Spleen (tissue), 11 donors: Measurements from ENCODE around the gene SMYD2. TPM values are rescaled to one million over a fixed set of nuclear protein-coding genes. Genes with fewer than 3 reads are reported as not detected.

Experiments
- DNase-seq: peaks from one replicate; pipeline ENCODE4 v3.0.0-alpha.2; 2020
- H3K27ac ChIP-seq, 8 donors: fragments of 200-600 bp; sonication (generic) in 7 of 8; 1 replicate in 4 of 8; 2 replicates in 4 of 8; pipeline versions ENCODE4 v1.5.0 to v1.8.0; 2016 to 2021; ENCODE audit warnings: inconsistent platforms in 4 of 8, mild to moderate bottlenecking in 4 of 8, moderate library complexity in 1 of 8
- H3K27me3 ChIP-seq, 7 donors: fragments of 200-600 bp; sonication (generic) in 6 of 7; replicated peaks in 1 of 7; 1 replicate in 4 of 7; 2 replicates in 3 of 7; pipeline versions ENCODE4 v1.5.0 to v1.8.0; 2016 to 2021; ENCODE audit warnings: inconsistent platforms in 3 of 7, mild to moderate bottlenecking in 1 of 7
- H3K36me3 ChIP-seq, 6 donors: fragments of 200-600 bp; sonication (generic) in 5 of 6; 1 replicate in 4 of 6; 2 replicates in 2 of 6; pipeline versions ENCODE4 v1.5.0 to v1.8.0; 2016 to 2021; ENCODE audit warnings: inconsistent platforms in 2 of 6
- H3K4me1 ChIP-seq, 6 donors: fragments of 200-600 bp; sonication (generic) in 5 of 6; 1 replicate in 3 of 6; 2 replicates in 3 of 6; pipeline versions ENCODE4 v1.5.0 to v1.8.0; 2016 to 2021; ENCODE audit warnings: inconsistent platforms in 3 of 6
- H3K4me3 ChIP-seq, 8 donors: fragments of 200-600 bp; sonication (generic) in 7 of 8; 1 replicate in 4 of 8; 2 replicates in 4 of 8; pipeline versions ENCODE4 v1.5.0 to v1.8.0; 2016 to 2021; ENCODE audit warnings: inconsistent platforms in 4 of 8, mild to moderate bottlenecking in 4 of 8, moderate library complexity in 2 of 8
- H3K9me3 ChIP-seq, 8 donors: fragments of 200-600 bp; sonication (generic) in 7 of 8; 1 replicate in 4 of 8; 2 replicates in 4 of 8; pipeline versions ENCODE4 v1.5.0 to v1.8.0; 2016 to 2021; ENCODE audit warnings: inconsistent platforms in 4 of 8
- POLR2A ChIP-seq, 3 donors: fragments of 450-650 bp; IDR thresholded peaks; one replicate each; pipeline ENCODE4 v1.5.1; 2017; ENCODE audit warnings: antibody characterized with exemption in 3 of 3, mild to moderate bottlenecking in 1 of 3
- POLR2AphosphoS5 ChIP-seq, 3 donors: sonication (generic); formaldehyde crosslinking; IDR thresholded peaks; one replicate each; pipeline ENCODE4 v1.5.1; 2017; ENCODE audit warnings: antibody characterized with exemption in 3 of 3
- WGBS, 5 donors: extraction: QIAGEN DNeasy Blood & Tissue Kit in 3 of 5; methylation state at CpG; one replicate each; pipeline versions ENCODE4 v1.1.5 to v1.1.7; 2013 to 2018; 5-methylcytosine and 5-hydroxymethylcytosine counted together
- intact Hi-C: fragments of 100-400 bp; cut with DNase I; formaldehyde crosslinking; loops from one replicate; pipeline ENCODE4 v1.15.0; 2023; ENCODE audit warnings: low total_unique reads
- polyA plus RNA-seq, 3 donors: library from polyadenylated mRNA; stranded (reverse); fragments of 200-250 nt; gene quantifications; one replicate each; pipeline ENCODE4 v1.2.1, GENCODE V29; 2013
- total RNA-seq, 7 donors: library from RNA; depleted of rRNA in 3 of 7; stranded (reverse); fragments of >200 nt in 3 of 7; fragmentation: NEBNext Ultra II Directional in 4 of 7; extraction: Animal tissue kit (Norgen Biotek cat#: 25700) in 4 of 7; gene quantifications; one replicate each; pipeline versions ENCODE4 v1.1.0 to v1.2.1, GENCODE V29; 2016 to 2021
- TF ChIP-seq, protein P1 (sequence below), 11 experiments: fragments of 200-600 bp in 7 of 11; fragments of 450-650 bp in 4 of 11; sonication (generic) in 4 of 11; IDR thresholded peaks in 8 of 11; conservative IDR thresholded peaks in 3 of 11; 1 replicate in 7 of 11; 2 replicates in 4 of 11; pipeline versions ENCODE4 v1.4.0 to v1.8.0; 2016 to 2021; ENCODE audit warnings: antibody characterized with exemption in 11 of 11, inconsistent platforms in 4 of 11, mild to moderate bottlenecking in 1 of 11
- donor health status: healthy with polysubstance abuse.
- donor health status: DM: no; HTN: no; CAD: no; lungs with moderate emphysema.
- donor health status: DM: no; HTN: no; CAD: no.
- donor health status: Bipolar disorder and iron deficiency.
- donor health status: healthy.
- donor health status: DM: no; HTN: no; CAD: no.
- donor health status: DM: yes; HTN: yes; CAD: no.

The SMYD2 gene
- total and polyA plus RNA-seq, 10 donors = 23.5 to 39.7 (median 32.1) TPM

DNA sequence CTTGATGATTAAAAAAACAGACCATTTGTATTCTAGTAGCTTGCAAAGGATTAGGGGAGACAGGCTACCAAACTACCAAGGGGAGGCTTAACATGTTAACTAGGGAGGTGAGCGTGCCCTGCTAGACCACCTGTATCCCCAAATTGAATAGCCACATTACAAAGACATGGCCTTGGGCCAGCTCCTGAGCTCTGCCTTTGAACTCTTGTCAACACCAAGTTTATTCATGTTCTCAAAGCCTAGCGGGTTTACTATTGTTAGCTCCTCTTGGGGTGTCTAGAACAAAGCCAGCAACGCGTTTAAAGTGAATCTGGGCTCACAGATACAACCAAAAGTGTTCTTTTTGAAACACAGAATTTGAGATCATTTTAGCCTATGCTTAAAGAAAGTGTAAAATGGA, 36.3 kb downstream of the SMYD2 start:
- H3K9me3 ChIP-seq = no peaks in the 10 kb centered on the region
- TF ChIP-seq, protein P1, sequence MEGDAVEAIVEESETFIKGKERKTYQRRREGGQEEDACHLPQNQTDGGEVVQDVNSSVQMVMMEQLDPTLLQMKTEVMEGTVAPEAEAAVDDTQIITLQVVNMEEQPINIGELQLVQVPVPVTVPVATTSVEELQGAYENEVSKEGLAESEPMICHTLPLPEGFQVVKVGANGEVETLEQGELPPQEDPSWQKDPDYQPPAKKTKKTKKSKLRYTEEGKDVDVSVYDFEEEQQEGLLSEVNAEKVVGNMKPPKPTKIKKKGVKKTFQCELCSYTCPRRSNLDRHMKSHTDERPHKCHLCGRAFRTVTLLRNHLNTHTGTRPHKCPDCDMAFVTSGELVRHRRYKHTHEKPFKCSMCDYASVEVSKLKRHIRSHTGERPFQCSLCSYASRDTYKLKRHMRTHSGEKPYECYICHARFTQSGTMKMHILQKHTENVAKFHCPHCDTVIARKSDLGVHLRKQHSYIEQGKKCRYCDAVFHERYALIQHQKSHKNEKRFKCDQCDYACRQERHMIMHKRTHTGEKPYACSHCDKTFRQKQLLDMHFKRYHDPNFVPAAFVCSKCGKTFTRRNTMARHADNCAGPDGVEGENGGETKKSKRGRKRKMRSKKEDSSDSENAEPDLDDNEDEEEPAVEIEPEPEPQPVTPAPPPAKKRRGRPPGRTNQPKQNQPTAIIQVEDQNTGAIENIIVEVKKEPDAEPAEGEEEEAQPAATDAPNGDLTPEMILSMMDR (IDR thresholded peaks at IDR 0.05 in 8 of 11, conservative IDR thresholded peaks at IDR 0.05 in 3 of 11) = no peak
- TF ChIP-seq POLR2A (IDR thresholded peaks at IDR 0.05) = no peak
- no peak for TF ChIP-seq POLR2AphosphoS5 (IDR thresholded peaks at IDR 0.05)
- H3K4me1 ChIP-seq = peaks cover 0 to 17% (median 0%) of the 10 kb centered on the region in 6 donors
- no peak for DNase-seq
- peaks cover 0 to 81% (median 11%) of the 10 kb centered on the region in 6 donors for H3K36me3 ChIP-seq
- no peak overlapping the region for H3K4me3 ChIP-seq
- WGBS, 5 donors = 76 to 93% (median 89%) methylated on average over 4 of the region's 4 CpGs
- H3K27me3 ChIP-seq = no peaks in the 10 kb centered on the region
- H3K27ac ChIP-seq = no peak overlapping the region
- intact Hi-C loops = no loop called here

DNA sequence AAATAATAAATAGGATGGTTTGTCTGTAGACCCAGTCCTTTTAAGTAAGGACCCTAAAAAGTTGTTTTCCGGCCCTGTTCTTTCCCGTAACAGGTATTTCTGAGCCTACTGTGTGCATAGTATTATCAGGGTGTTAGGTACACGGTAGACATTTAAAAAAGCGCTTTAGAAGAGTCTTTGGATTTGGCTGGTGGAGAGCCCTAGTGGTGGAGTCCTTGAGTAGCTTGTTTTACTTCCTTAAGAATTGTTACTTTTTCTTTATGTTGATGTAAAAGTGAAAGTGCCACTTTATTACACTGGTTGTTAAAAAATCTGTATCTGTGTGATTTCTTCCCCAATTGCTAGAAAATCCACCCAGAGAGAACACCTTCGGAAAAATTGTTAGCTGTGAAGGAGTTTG, 36.8 kb downstream of the SMYD2 start:
- Histone ChIP-seq H3K27me3 (no peaks in the 10 kb centered on the region), H3K4me1 (peaks cover 0 to 17% (median 0%) of the 10 kb centered on the region in 6 donors), H3K27ac (peak overlapping the region in 1 of 8 donors; percentile 86), H3K4me3 (no peak overlapping the region), H3K9me3 (no peaks in the 10 kb centered on the region), H3K36me3 (peaks cover 0 to 86% (median 11%) of the 10 kb centered on the region in 6 donors)
- intact Hi-C loops = no loop called here
- 87 to 93% (median 89%) methylated on average over 5 of the region's 5 CpGs for WGBS, 5 donors
- no peak for TF ChIP-seq POLR2AphosphoS5 (IDR thresholded peaks at IDR 0.05)
- TF ChIP-seq, protein P1 (IDR thresholded peaks at IDR 0.05 in 8 of 11, conservative IDR thresholded peaks at IDR 0.05 in 3 of 11) = no peak
- TF ChIP-seq POLR2A (IDR thresholded peaks at IDR 0.05) = no peak
- DNase-seq = no peak

DNA sequence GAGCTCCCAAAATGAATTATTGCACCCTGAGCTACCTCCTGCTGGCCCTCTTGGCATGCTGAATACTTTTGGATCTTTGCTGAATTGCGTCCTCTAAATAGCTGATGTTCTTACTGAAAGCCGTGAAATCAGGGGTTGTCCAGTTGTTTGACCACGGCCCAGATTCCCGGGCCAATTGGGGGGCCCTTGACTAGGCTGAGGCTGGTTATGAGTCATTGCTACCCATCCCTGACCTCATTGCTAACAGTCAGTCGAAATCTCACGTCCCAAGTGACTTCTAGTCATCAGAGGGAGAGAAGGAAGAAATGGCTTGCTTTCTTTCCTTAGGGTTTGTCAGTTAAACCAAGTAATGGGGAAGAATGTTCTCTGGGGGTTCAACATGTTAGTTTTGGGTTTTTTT, 37.4 kb downstream of the SMYD2 start:
- TF ChIP-seq POLR2AphosphoS5 (IDR thresholded peaks at IDR 0.05) (no peak), POLR2A (IDR thresholded peaks at IDR 0.05) (no peak)
- H3K36me3 ChIP-seq = peaks cover 0 to 89% (median 11%) of the 10 kb centered on the region in 6 donors
- no peaks in the 10 kb centered on the region for H3K9me3 ChIP-seq
- H3K27ac ChIP-seq = peak overlapping the region in 4 of 8 donors; percentile 60 to 86 (median 74)
- 51 to 67% (median 56%) methylated on average over 6 of the region's 6 CpGs for WGBS, 5 donors
- H3K4me1 ChIP-seq = peaks cover 0 to 17% (median 0%) of the 10 kb centered on the region in 6 donors
- intact Hi-C loops = no loop called here
- no peaks in the 10 kb centered on the region for H3K27me3 ChIP-seq
- DNase-seq = no peak
- no peak overlapping the region for H3K4me3 ChIP-seq

DNA sequence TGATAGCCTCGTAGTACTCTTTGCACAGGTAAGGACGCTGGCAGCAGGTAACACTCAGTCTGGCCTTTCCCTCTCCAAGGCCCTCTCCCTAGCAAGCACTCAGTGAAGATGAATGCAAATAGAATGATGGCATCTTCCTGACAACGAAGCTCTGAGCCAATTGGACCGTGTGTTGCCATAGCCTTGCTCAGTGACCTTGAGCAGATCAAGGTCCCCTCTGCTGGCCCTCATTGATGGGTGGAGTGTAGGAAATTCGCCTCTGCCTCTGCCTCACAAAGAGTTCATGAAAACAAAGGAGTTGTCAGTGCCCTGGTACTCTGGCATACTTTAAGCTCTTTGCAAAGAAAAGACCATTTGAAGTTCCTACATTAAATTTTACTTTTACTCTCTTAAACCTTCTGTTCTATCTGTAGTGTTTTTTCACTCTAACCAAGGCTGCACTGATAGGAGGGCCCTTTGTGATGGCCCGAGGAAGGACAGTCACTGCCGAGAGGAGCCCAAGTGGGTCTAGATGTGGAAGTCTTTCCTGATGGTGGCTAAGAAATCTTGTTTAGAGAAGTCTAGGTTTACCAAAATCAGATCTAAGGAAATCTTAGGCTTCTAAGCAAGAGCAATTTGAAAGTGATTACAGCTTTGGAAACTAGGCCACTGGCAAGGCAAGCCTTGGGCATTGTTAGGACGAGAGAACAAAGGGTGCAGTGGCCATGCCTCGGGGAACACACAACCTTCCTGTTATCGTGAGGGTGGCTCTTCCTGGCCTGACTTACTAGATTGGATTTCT, 38.2 kb downstream of the SMYD2 start:
- peaks cover 0 to 89% (median 11%) of the 10 kb centered on the region in 6 donors for H3K36me3 ChIP-seq
- no peaks in the 10 kb centered on the region for H3K27me3 ChIP-seq
- H3K9me3 ChIP-seq = no peaks in the 10 kb centered on the region
- peak in 2 of 3 donors; percentile 41 to 50 for TF ChIP-seq POLR2AphosphoS5 (IDR thresholded peaks at IDR 0.05)
- peak in 1 of 3 donors; percentile 17 for TF ChIP-seq POLR2A (IDR thresholded peaks at IDR 0.05)
- TF ChIP-seq, protein P1 (IDR thresholded peaks at IDR 0.05 in 8 of 11, conservative IDR thresholded peaks at IDR 0.05 in 3 of 11) = no peak
- WGBS, 5 donors = 65 to 81% (median 71%) methylated on average over 10 of the region's 10 CpGs
- peak overlapping the region; percentile 36 to 86 (median 72) for H3K27ac ChIP-seq
- intact Hi-C loops = no loop called here
- peaks cover 0 to 17% (median 0%) of the 10 kb centered on the region in 6 donors for H3K4me1 ChIP-seq
- DNase-seq = peak; percentile 73
- H3K4me3 ChIP-seq = no peak overlapping the region
